Colonic mucosa (tissue), 4 donors: ENCODE data around the gene CHST10. TPM values are rescaled to one million over a fixed set of nuclear protein-coding genes. Genes with fewer than 3 reads are reported as not detected.

ENCODE experiments used
- DNase-seq: peaks from one replicate; pipeline ENCODE4 v3.0.0-alpha.2; 2020
- H3K27ac ChIP-seq: fragments of 200-600 bp; one replicate; pipeline ENCODE4 v1.8.0; 2021
- H3K27me3 ChIP-seq: fragments of 200-600 bp; one replicate; pipeline ENCODE4 v1.8.0; 2021
- H3K36me3 ChIP-seq: fragments of 200-600 bp; one replicate; pipeline ENCODE4 v1.8.0; 2021
- H3K4me1 ChIP-seq: fragments of 200-600 bp; one replicate; pipeline ENCODE4 v1.8.0; 2021; ENCODE audit warnings: mild to moderate bottlenecking
- H3K4me3 ChIP-seq: fragments of 200-600 bp; one replicate; pipeline ENCODE4 v1.8.0; 2021
- H3K9ac ChIP-seq, 2 donors: one replicate each; pipeline ENCODE4 v1.7.0; 2013; ENCODE audit warnings: control low read depth in 2 of 2, low read depth in 2 of 2, low read length in 2 of 2
- H3K9me3 ChIP-seq: fragments of 200-600 bp; one replicate; pipeline ENCODE4 v1.8.0; 2021
- CTCF ChIP-seq: fragments of 200-600 bp; IDR thresholded peaks from one replicate; pipeline ENCODE4 v1.8.0; 2022; ENCODE audit warnings: antibody characterized with exemption, mild to moderate bottlenecking
- intact Hi-C: fragments of 100-400 bp; cut with DNase I; formaldehyde crosslinking; loops from one replicate; pipeline ENCODE4 v1.14.1; 2022
- total RNA-seq, 2 donors: library from RNA; stranded (reverse); fragmentation: NEBNext Ultra II Directional in 1 of 2; extraction: Animal tissue kit (Norgen Biotek cat#: 25700) in 1 of 2; gene quantifications; one replicate each; pipeline ENCODE4 v1.2.1, GENCODE V29; 2021
- donor health status: healthy.
- donor health status: DM: no; HTN: no; CAD: no.
- donor health status: DM: no; HTN: no; CAD: no.

The CHST10 gene
- total RNA-seq, 2 donors from 2014 or later = 0.44 to 1.6 TPM

- H3K36me3 ChIP-seq = no peaks in the 10 kb centered on the region
- no peak for DNase-seq
- H3K4me1 ChIP-seq = no peaks in the 10 kb centered on the region
- no peaks in the 10 kb centered on the region for H3K9me3 ChIP-seq
- H3K27ac ChIP-seq = no peak overlapping the region
- TF ChIP-seq CTCF = no peak
- H3K4me3 ChIP-seq = no peak overlapping the region
- H3K9ac ChIP-seq = no peak overlapping the region
- intact Hi-C loops = no loop called here
- no peaks in the 10 kb centered on the region for H3K27me3 ChIP-seq
Measured at GRCh38 chr2:100388703-100389102, 28.8 kb downstream of the CHST10 start.

- H3K4me1 ChIP-seq = no peaks in the 10 kb centered on the region
- intact Hi-C loops = loop anchor here (5.0 kb wide), 1 partner anchor 122 kb away; no protein-coding TSS in a partner anchor
- no peak for TF ChIP-seq CTCF
- H3K36me3 ChIP-seq = no peaks in the 10 kb centered on the region
- H3K4me3 ChIP-seq = no peak overlapping the region
- DNase-seq = no peak
- no peak overlapping the region for H3K27ac ChIP-seq
- H3K9me3 ChIP-seq = no peaks in the 10 kb centered on the region
- no peak overlapping the region for H3K9ac ChIP-seq
- no peaks in the 10 kb centered on the region for H3K27me3 ChIP-seq
Measured at GRCh38 chr2:100383954-100384353, 33.5 kb downstream of the CHST10 start.

GRCh38 chr2:100383306-100383705 lies 34.2 kb downstream of the CHST10 start:
- Histone ChIP-seq H3K27me3 (no peaks in the 10 kb centered on the region), H3K4me3 (no peak overlapping the region), H3K36me3 (no peaks in the 10 kb centered on the region), H3K27ac (no peak overlapping the region), H3K9me3 (no peaks in the 10 kb centered on the region), H3K9ac (no peak overlapping the region), H3K4me1 (no peaks in the 10 kb centered on the region)
- no peak for TF ChIP-seq CTCF
- no peak for DNase-seq
- intact Hi-C loops = loop anchor here (5.0 kb wide), 1 partner anchor 121 kb away; no protein-coding TSS in a partner anchor

- no peaks in the 10 kb centered on the region for H3K4me1 ChIP-seq
- H3K4me3 ChIP-seq = no peak overlapping the region
- intact Hi-C loops = loop anchor here (5.0 kb wide), 1 partner anchor 119 kb away; no protein-coding TSS in a partner anchor
- H3K36me3 ChIP-seq = no peaks in the 10 kb centered on the region
- no peak overlapping the region for H3K9ac ChIP-seq
- peak; percentile 75 for DNase-seq
- no peaks in the 10 kb centered on the region for H3K9me3 ChIP-seq
- H3K27me3 ChIP-seq = no peaks in the 10 kb centered on the region
- H3K27ac ChIP-seq = no peak overlapping the region
- peak; percentile 78 for TF ChIP-seq CTCF
Measured at GRCh38 chr2:100381240-100381639, 36.2 kb downstream of the CHST10 start.

GRCh38 chr2:100380681-100381080 lies 36.8 kb downstream of the CHST10 start:
- intact Hi-C loops = loop anchor here (5.0 kb wide), 1 partner anchor 118 kb away; no protein-coding TSS in a partner anchor
- H3K4me1 ChIP-seq = no peaks in the 10 kb centered on the region
- no peak for TF ChIP-seq CTCF

More at GRCh38 chr2:100380681-100381080, 36.8 kb downstream of the CHST10 start:
- Histone ChIP-seq H3K4me3 (no peak overlapping the region), H3K27ac (no peak overlapping the region), H3K9ac (no peak overlapping the region), H3K9me3 (no peaks in the 10 kb centered on the region), H3K27me3 (no peaks in the 10 kb centered on the region), H3K36me3 (no peaks in the 10 kb centered on the region)
- DNase-seq = no peak
